GM21515 (cell line): Measurements from ENCODE around the gene SNX30.

ENCODE experiments used
- ATAC-seq: cut with Tn5 transposase; IDR thresholded peaks from one replicate; pipeline ENCODE4 v1.9.1; 2021; ENCODE audit not compliant: unreplicated experiment

The SNX30 gene

GRCh38 chr9:112873773-112874405, 123.3 kb downstream of the SNX30 start:
- no peak for ATAC-seq

GRCh38 chr9:112878752-112879151, 128.2 kb downstream of the SNX30 start:
- no peak for ATAC-seq

GRCh38 chr9:112880650-112881049, 130.1 kb downstream of the SNX30 start:
- ATAC-seq: no peak

- ATAC-seq: no peak
Observed at GRCh38 chr9:112881331-112881730, 130.8 kb downstream of the SNX30 start.

GRCh38 chr9:112884101-112884500, 133.5 kb downstream of the SNX30 start:
- ATAC-seq: no peak

- no peak for ATAC-seq
Observed at GRCh38 chr9:112884721-112885120, 134.2 kb downstream of the SNX30 start.

- ATAC-seq: no peak
Observed at GRCh38 chr9:112885324-112885723, 134.8 kb downstream of the SNX30 start.

GRCh38 chr9:112886351-112886750, 135.8 kb downstream of the SNX30 start:
- ATAC-seq: no peak

- no peak for ATAC-seq
Observed at GRCh38 chr9:112887381-112887780, 136.8 kb downstream of the SNX30 start.

- ATAC-seq: no peak
Observed at GRCh38 chr9:112890106-112891081, 139.8 kb downstream of the SNX30 start, which contains the start of gene SLC46A2. Gene SLC46A2, minus strand, starts transcription at chr9:112890876. Its CDS starts 195 bp downstream, at chr9:112890681.

GRCh38 chr9:112891521-112891920, 141.0 kb downstream of the SNX30 start:
- ATAC-seq: no peak

- ATAC-seq: no peak
Observed at GRCh38 chr9:112892981-112893380, 142.4 kb downstream of the SNX30 start.

- no peak for ATAC-seq
Observed at GRCh38 chr9:112894041-112894440, 143.5 kb downstream of the SNX30 start.

- no peak for ATAC-seq
Observed at GRCh38 chr9:112894699-112895098, 144.1 kb downstream of the SNX30 start.

- ATAC-seq: no peak
Observed at GRCh38 chr9:112896131-112896530, 145.6 kb downstream of the SNX30 start.

GRCh38 chr9:112898872-112899311, 148.3 kb downstream of the SNX30 start:
- ATAC-seq: no peak

- ATAC-seq: no peak
Observed at GRCh38 chr9:112900488-112900887, 149.9 kb downstream of the SNX30 start.

- no peak for ATAC-seq
Observed at GRCh38 chr9:112900901-112901300, 150.3 kb downstream of the SNX30 start.

GRCh38 chr9:112905084-112905483, 154.5 kb downstream of the SNX30 start:
- no peak for ATAC-seq

- ATAC-seq: no peak
Observed at GRCh38 chr9:112911736-112912135, 161.2 kb downstream of the SNX30 start.

- no peak for ATAC-seq
Observed at GRCh38 chr9:112912636-112913035, 162.1 kb downstream of the SNX30 start.

GRCh38 chr9:112913326-112913725, 162.8 kb downstream of the SNX30 start:
- ATAC-seq: no peak
